ENCODE data around the gene ERC2. TPM values are rescaled to one million over a fixed set of nuclear protein-coding genes. Genes with fewer than 3 reads are reported as not detected.

Gene ERC2
- polyA plus RNA-seq, 1 experiment, result 0.07 TPM

DNA sequence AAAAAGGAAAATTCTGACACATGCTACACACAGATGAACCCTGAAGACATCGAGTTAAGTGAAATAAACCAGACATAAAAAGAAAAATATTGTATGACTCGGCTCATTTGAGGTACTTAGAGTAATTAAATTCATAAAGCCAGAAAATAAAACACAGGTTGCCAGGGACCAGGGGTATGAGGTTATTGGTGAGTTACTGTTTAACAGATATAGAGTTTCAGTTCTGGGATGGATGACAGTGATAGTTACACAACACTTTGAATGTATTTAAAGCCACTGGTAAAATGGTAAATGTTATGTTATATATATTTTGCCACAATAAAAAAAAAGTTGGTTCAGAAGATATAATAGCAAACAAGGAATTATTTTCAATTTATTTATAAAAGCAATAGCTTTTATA lies 545.1 kb downstream of the ERC2 start:
- no peaks in the 10 kb centered on the region for H3K9me3 ChIP-seq (ENCODE audit: control insufficient read depth, insufficient read depth, low read length)
- no peaks in the 10 kb centered on the region for H3K27me3 ChIP-seq (ENCODE audit: control insufficient read depth, insufficient read depth, low read length)
- CTCF ChIA-PET, result no interaction called here
- TF ChIP-seq, protein P1, sequence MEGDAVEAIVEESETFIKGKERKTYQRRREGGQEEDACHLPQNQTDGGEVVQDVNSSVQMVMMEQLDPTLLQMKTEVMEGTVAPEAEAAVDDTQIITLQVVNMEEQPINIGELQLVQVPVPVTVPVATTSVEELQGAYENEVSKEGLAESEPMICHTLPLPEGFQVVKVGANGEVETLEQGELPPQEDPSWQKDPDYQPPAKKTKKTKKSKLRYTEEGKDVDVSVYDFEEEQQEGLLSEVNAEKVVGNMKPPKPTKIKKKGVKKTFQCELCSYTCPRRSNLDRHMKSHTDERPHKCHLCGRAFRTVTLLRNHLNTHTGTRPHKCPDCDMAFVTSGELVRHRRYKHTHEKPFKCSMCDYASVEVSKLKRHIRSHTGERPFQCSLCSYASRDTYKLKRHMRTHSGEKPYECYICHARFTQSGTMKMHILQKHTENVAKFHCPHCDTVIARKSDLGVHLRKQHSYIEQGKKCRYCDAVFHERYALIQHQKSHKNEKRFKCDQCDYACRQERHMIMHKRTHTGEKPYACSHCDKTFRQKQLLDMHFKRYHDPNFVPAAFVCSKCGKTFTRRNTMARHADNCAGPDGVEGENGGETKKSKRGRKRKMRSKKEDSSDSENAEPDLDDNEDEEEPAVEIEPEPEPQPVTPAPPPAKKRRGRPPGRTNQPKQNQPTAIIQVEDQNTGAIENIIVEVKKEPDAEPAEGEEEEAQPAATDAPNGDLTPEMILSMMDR (IDR thresholded peaks at IDR 0.05; ENCODE audit: low read depth, low read length), result no peak
- no peak overlapping the region for H3K27ac ChIP-seq (ENCODE audit: low read depth, low read length)
- DNase-seq (ENCODE audit: low read depth, low spot score), result no peak
- H3K4me3 ChIP-seq (ENCODE audit: low read depth, low read length), result no peak overlapping the region
- POLR2A ChIA-PET, result no interaction called here

DNA sequence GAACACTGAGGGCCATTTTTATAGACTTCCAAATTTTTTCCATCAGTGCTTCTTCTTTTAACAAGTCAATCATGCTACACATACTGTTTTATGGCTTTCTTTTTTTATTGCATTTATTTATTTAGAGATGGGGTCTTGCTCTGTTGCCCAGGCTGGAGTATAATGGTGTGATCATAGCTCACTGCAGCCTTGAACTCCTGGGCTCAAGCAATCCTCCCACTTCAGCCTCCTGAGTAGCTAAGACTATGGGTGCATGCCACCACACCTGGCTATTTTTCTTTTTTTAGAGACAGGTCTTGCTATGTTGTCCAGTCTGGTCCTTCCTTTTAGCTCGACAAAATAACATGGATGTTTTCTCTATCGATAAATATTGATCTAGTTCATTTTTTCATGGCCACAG lies 555.4 kb downstream of the ERC2 start:
- Histone ChIP-seq H3K9me3 (ENCODE audit: control insufficient read depth, insufficient read depth, low read length) (no peaks in the 10 kb centered on the region), H3K4me3 (ENCODE audit: low read depth, low read length) (no peak overlapping the region), H3K27ac (ENCODE audit: low read depth, low read length) (no peak overlapping the region), H3K27me3 (ENCODE audit: control insufficient read depth, insufficient read depth, low read length) (peaks cover 2% of the 10 kb centered on the region)
- TF ChIP-seq, protein P1 (IDR thresholded peaks at IDR 0.05; ENCODE audit: low read depth, low read length), result no peak
- DNase-seq (ENCODE audit: low read depth, low spot score), result no peak
- POLR2A ChIA-PET, result no interaction called here
- CTCF ChIA-PET, result no interaction called here

DNA sequence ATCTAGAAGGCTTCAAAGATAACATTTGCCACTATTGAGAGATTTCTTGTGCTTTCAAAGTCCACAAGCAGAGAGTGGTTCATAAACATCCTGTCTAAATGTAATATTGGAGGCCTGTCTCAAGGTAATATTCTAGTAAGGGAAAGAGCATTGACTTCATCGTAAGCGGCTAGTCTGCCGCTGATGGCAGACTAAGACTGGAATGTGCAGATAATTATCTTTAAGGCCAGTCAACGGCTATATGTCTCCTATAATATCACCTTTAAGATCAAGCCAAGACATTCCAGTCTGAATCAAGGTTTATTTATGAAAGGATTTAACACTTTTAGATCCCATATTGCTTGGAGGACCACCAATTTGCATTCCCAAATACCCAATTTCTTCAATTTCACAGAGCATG lies 557.0 kb downstream of the ERC2 start:
- ChIA-PET CTCF (no interaction called here), POLR2A (no interaction called here)
- Histone ChIP-seq H3K27ac (ENCODE audit: low read depth, low read length) (no peak overlapping the region), H3K27me3 (ENCODE audit: control insufficient read depth, insufficient read depth, low read length) (peaks cover 6% of the 10 kb centered on the region), H3K4me3 (ENCODE audit: low read depth, low read length) (no peak overlapping the region), H3K9me3 (ENCODE audit: control insufficient read depth, insufficient read depth, low read length) (no peaks in the 10 kb centered on the region)
- DNase-seq (ENCODE audit: low read depth, low spot score), result no peak
- TF ChIP-seq, protein P1 (IDR thresholded peaks at IDR 0.05; ENCODE audit: low read depth, low read length), result no peak

DNA sequence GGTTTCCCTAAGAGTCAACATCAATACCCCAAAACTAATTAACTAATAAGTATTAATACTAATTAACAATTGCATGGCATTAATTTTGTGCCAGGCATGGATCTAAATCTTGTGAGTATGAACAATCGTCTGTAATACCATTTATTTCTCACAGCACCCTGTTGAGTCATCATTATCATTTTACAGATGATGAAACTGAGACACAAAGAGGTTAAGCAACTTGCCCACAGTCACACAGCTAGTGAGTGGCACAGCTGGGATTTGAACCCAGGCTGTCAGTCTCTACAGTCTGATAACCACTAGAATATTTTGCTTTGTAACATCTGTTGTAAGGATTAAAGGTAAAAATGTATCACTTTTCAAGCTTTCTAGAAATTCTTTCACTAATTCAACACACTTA lies 557.7 kb downstream of the ERC2 start:
- TF ChIP-seq, protein P1 (IDR thresholded peaks at IDR 0.05; ENCODE audit: low read depth, low read length), result no peak
- CTCF ChIA-PET, result no interaction called here
- Histone ChIP-seq H3K27me3 (ENCODE audit: control insufficient read depth, insufficient read depth, low read length) (peaks cover 6% of the 10 kb centered on the region), H3K27ac (ENCODE audit: low read depth, low read length) (no peak overlapping the region), H3K4me3 (ENCODE audit: low read depth, low read length) (no peak overlapping the region), H3K9me3 (ENCODE audit: control insufficient read depth, insufficient read depth, low read length) (no peaks in the 10 kb centered on the region)
- DNase-seq (ENCODE audit: low read depth, low spot score), result no peak
- POLR2A ChIA-PET, result no interaction called here

DNA sequence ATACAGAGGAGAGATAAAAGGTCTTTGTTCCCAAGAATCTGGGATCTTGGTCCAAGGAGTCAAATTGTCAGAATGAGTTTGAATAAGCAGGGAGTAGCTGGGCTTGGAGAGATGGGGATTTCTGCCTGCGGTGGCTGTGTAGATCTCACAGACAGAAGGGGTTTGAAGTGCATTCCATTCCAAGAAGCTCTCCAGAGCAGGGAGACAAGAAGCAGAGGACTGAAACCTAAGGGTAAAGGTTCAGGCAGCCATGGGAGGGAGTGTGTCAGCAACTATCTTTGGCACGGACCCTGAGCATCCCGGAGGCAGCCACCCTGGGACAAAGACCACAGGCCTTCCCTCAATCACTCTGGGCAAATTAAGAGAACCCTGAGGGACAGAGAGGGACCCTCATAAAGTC lies 558.9 kb downstream of the ERC2 start:
- no peak for DNase-seq (ENCODE audit: low read depth, low spot score)
- CTCF ChIA-PET, result no interaction called here
- POLR2A ChIA-PET, result no interaction called here
- TF ChIP-seq, protein P1 (IDR thresholded peaks at IDR 0.05; ENCODE audit: low read depth, low read length), result no peak
- Histone ChIP-seq H3K4me3 (ENCODE audit: low read depth, low read length) (no peak overlapping the region), H3K27me3 (ENCODE audit: control insufficient read depth, insufficient read depth, low read length) (peaks cover 6% of the 10 kb centered on the region), H3K27ac (ENCODE audit: low read depth, low read length) (no peak overlapping the region), H3K9me3 (ENCODE audit: control insufficient read depth, insufficient read depth, low read length) (no peaks in the 10 kb centered on the region)
